ENCODE measurements around the gene PLA2G2C. TPM values are rescaled to one million over a fixed set of nuclear protein-coding genes. Genes with fewer than 3 reads are reported as not detected.

Gene PLA2G2C
- total and polyA plus RNA-seq, 2 of the 8 experiments (the other 6 are each of a cell fraction or from before 2014, with no cell fraction given), result not detected

DNA sequence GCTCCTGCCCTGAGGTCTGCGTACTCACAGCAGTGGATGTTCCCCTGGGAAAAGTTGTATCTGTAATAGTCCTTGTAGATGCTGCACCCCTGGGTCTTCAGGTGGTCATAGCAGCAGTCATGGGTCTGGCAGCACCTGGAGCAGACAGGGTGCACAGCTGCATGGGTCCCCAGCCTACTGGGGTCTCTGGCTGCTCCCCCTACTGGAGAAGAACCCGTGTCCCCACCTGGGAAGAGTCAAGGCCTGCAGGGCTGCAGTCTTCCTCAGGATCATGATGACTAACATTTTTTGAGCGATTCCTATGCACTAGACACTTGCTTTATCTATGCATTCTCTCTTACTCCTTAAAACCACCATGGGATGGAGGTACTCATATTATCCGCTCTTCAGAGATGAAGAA, 70.8 kb downstream of the PLA2G2C start:
- Histone ChIP-seq H2BK15ac (ENCODE audit: low read length) (no peak overlapping the region), H4K91ac (replicated peaks; ENCODE audit: insufficient read length, low read length) (no peak overlapping the region), H3K27me3 (replicated peaks in 1 of 4; ENCODE audit: control insufficient read depth in 3 of 4, extremely low read depth in 1 of 4, insufficient read depth in 3 of 4, low read length in 3 of 4) (no peaks in the 10 kb centered on the region), H3K56ac (replicated peaks; ENCODE audit: insufficient read length, low read depth, low read length) (no peak overlapping the region), H3K9me3 (ENCODE audit: insufficient read depth in 2 of 2, low read depth in 1 of 2, low read length in 1 of 2) (no peaks in the 10 kb centered on the region; a peak in 1 of 4 replicates), H3K79me2 (ENCODE audit: control insufficient read depth in 1 of 2, insufficient read depth in 2 of 2, low read length in 2 of 2) (no peaks in the 10 kb centered on the region), H3K79me1 (ENCODE audit: low read depth, low read length) (no peaks in the 10 kb centered on the region), H2BK5ac (ENCODE audit: low read depth, low read length) (no peak overlapping the region), H2BK12ac (ENCODE audit: low read depth, low read length) (no peak overlapping the region), H3K4me1 (replicated peaks in 1 of 4; ENCODE audit: control insufficient read depth in 3 of 4, insufficient read depth in 4 of 4, low read length in 3 of 4) (peaks cover 2 to 5% (median 3%) of the 10 kb centered on the region in 4 experiments; a peak in 4 of 7 replicates), H3K18ac (ENCODE audit: extremely low read depth, low read length) (no peak overlapping the region), H3K14ac (ENCODE audit: insufficient read length) (no peak overlapping the region), H3K23me2 (ENCODE audit: low read depth, low read length) (no peaks in the 10 kb centered on the region), H3K9ac (replicated peaks in 1 of 4; ENCODE audit: extremely low read depth in 1 of 4, low read depth in 3 of 4, low read length in 3 of 4) (no peak overlapping the region), H2BK120ac (replicated peaks; ENCODE audit: low read depth, low read length) (no peak overlapping the region), H2BK20ac (ENCODE audit: low read length) (no peak overlapping the region), H4K5ac (ENCODE audit: insufficient read length, low read depth, low read length) (no peak overlapping the region), H4K8ac (ENCODE audit: extremely low read depth, insufficient read depth, low read length) (no peak overlapping the region), H2AFZ (ENCODE audit: low read length) (no peak overlapping the region), H3K4me2 (ENCODE audit: insufficient read depth in 1 of 2, low read depth in 2 of 2, low read length in 2 of 2) (no peak overlapping the region), H3K4me3 (ENCODE audit: extremely low read depth in 1 of 4, insufficient read depth in 2 of 4, low read depth in 3 of 4, low read length in 4 of 4) (no peak overlapping the region), H2AK5ac (ENCODE audit: low read depth, low read length) (no peak overlapping the region), H3K4ac (replicated peaks; ENCODE audit: insufficient read length, low read depth, low read length) (no peak overlapping the region), H3K23ac (ENCODE audit: insufficient read length) (no peak overlapping the region), H3K36me3 (ENCODE audit: control insufficient read depth in 2 of 4, insufficient read depth in 4 of 4, low read length in 3 of 4) (no peaks in the 10 kb centered on the region), H3K27ac (ENCODE audit: low read depth, low read length) (no peak overlapping the region), H4K20me1 (replicated peaks in 1 of 2; ENCODE audit: control insufficient read depth in 1 of 2, insufficient read depth in 2 of 2, low read length in 2 of 2) (no peaks in the 10 kb centered on the region)
- FAIRE-seq, result no peak
- ChIA-PET CTCF (ENCODE audit: partially characterized antibody) (interaction anchor here (0.6 to 4.2 kb wide), 11 partner anchors 9 to 192 kb away, joined by 3 to 22 read pairs (median 3); partner anchors contain the start of gene PLA2G2E), POLR2A (ENCODE audit: partially characterized antibody) (no interaction called here)
- 80% methylated on average over 4 of the region's 4 CpGs; no CpG with 5 or more reads in 1 of the 2 experiments for WGBS, 2 experiments (ENCODE audit: extremely low coverage in 1 of 2, insufficient coverage in 1 of 2, insufficient read length in 1 of 2, insufficient replicate concordance in 2 of 2, low coverage in 1 of 2, low lambda C conversion rate in 2 of 2, missing lambda C conversion rate in 1 of 2)
- no peak for DNase-seq (ENCODE audit: low read depth in 1 of 2, low spot score in 2 of 2)
- TF ChIP-seq HDAC6 (IDR thresholded peaks at IDR 0.05; ENCODE audit: low read depth, low read length), result no peak
- no peak for TF ChIP-seq SAP30 (IDR thresholded peaks at IDR 0.05; ENCODE audit: insufficient read depth, insufficient replicate concordance, low read length)
- TF ChIP-seq TBP (IDR thresholded peaks at IDR 0.05; ENCODE audit: low read depth, low read length), result no peak
- TF ChIP-seq SP1 (IDR thresholded peaks at IDR 0.05; ENCODE audit: low read depth, low read length), result no peak
- no peak for TF ChIP-seq MAFK (IDR thresholded peaks at IDR 0.05; ENCODE audit: low read depth, low read length)
- no peak for TF ChIP-seq TAF7 (optimal IDR thresholded peaks at IDR 0.05; ENCODE audit: borderline replicate concordance, low read depth, low read length)

All from H1 (cell line).